ENCODE results near the gene PRDM16. TPM values are rescaled to one million over a fixed set of nuclear protein-coding genes. Genes with fewer than 3 reads are reported as not detected.

The PRDM16 gene
- polyA plus RNA-seq, 3 donors: not detected

GRCh38 chr1:3322450-3323020 is 253.5 kb downstream of the PRDM16 start:
- intact Hi-C loops (cut with micrococcal nuclease): loop anchor here in 1 of 2 donors (5.0 kb wide), 1 partner anchor 310 kb away; no protein-coding TSS in a partner anchor
- Mint-ChIP-seq H3K4me3 (peak overlapping the region in 1 of 2 donors; percentile 15), H3K9me3 (no peaks in the 10 kb centered on the region), H3K27ac (peak overlapping the region in 1 of 7 donors; percentile 28), H3K4me1 (no peaks in the 10 kb centered on the region), H3K36me3 (no peaks in the 10 kb centered on the region), H3K27me3 (ENCODE audit: low read depth in 3 of 3) (peaks cover 9 to 18% (median 10%) of the 10 kb centered on the region in 3 donors)
- DNase-seq: no peak
- Histone ChIP-seq H3K27me3 (ENCODE audit: control insufficient read depth in 2 of 2, insufficient read depth in 2 of 2, low read length in 2 of 2) (peaks cover 0 to 9% of the 10 kb centered on the region in 2 donors), H3K9ac (ENCODE audit: insufficient read depth, low read length, poor library complexity, severe bottlenecking) (no peak overlapping the region), H3K36me3 (replicated peaks in 1 of 2; ENCODE audit: control insufficient read depth in 1 of 2, insufficient read depth in 2 of 2, low read length in 2 of 2) (no peaks in the 10 kb centered on the region), H3K79me2 (ENCODE audit: insufficient read depth, low read length) (no peaks in the 10 kb centered on the region), H3K4me3 (replicated peaks in 1 of 3; ENCODE audit: low read depth in 2 of 3, low read length in 3 of 3) (no peak overlapping the region), H3K27ac (ENCODE audit: low read depth in 1 of 2, low read length in 2 of 2) (no peak overlapping the region), H2AFZ (ENCODE audit: insufficient read depth, low read depth, low read length, poor library complexity, severe bottlenecking) (no peak overlapping the region), H3K4me2 (replicated peaks; ENCODE audit: extremely low read depth, low read length, poor library complexity, severe bottlenecking) (no peak overlapping the region), H4K20me1 (ENCODE audit: insufficient read depth, low read length) (no peaks in the 10 kb centered on the region), H3K9me3 (replicated peaks in 1 of 2; ENCODE audit: control insufficient read depth in 1 of 2, insufficient read depth in 1 of 2, low read length in 2 of 2) (no peaks in the 10 kb centered on the region), H3K4me1 (ENCODE audit: control insufficient read depth in 1 of 2, insufficient read depth in 2 of 2, low read length in 2 of 2) (no peaks in the 10 kb centered on the region)
- TF ChIP-seq, protein P1, sequence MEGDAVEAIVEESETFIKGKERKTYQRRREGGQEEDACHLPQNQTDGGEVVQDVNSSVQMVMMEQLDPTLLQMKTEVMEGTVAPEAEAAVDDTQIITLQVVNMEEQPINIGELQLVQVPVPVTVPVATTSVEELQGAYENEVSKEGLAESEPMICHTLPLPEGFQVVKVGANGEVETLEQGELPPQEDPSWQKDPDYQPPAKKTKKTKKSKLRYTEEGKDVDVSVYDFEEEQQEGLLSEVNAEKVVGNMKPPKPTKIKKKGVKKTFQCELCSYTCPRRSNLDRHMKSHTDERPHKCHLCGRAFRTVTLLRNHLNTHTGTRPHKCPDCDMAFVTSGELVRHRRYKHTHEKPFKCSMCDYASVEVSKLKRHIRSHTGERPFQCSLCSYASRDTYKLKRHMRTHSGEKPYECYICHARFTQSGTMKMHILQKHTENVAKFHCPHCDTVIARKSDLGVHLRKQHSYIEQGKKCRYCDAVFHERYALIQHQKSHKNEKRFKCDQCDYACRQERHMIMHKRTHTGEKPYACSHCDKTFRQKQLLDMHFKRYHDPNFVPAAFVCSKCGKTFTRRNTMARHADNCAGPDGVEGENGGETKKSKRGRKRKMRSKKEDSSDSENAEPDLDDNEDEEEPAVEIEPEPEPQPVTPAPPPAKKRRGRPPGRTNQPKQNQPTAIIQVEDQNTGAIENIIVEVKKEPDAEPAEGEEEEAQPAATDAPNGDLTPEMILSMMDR (IDR thresholded peaks at IDR 0.05): no peak
- WGBS (ENCODE audit: insufficient coverage): 74% methylated on average over 11 of the region's 17 CpGs

DNA sequence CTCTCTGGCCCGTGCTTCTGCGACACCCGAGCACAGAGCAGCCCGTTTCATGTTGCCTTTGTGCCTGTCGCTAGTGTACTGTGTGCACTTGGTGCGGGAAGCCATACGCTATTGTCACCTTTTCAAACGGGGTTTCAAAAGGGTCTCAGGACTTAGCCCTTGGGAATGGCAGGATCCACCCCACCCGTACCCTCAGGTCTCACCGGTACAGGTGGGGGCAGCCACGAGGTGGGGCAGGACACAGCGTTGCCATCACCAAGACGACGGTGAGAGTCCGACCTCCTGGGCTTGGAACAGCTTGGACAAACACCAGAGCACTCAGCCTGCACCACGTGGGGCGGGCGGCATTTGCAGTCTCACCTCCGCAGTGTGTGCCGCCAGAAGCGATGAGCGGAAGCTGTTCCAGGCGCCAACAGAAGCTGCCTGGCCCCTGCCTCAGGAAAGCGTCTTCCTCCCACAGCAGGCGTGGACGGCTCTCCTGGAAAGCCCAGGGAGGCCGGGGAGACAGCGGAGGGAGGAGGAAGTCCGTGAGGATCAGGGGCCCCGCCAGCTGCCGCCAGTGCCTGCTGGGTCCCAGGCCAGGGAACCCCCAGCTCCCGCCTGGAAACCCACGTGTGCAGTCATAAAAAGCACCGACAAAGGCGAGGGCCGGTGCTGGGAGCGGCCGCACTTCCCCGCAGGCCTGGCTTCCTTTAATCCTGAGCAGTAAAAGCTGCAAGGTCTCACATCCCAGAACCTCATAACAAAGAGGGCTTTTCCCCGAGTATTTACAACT is 254.2 kb downstream of the PRDM16 start:
- intact Hi-C loops (cut with micrococcal nuclease): loop anchor here in 1 of 2 donors (5.0 kb wide), 1 partner anchor 311 kb away; no protein-coding TSS in a partner anchor

More for the DNA sequence above, 254.2 kb downstream of the PRDM16 start:
- H3K36me3 ChIP-seq (replicated peaks in 1 of 2; ENCODE audit: control insufficient read depth in 1 of 2, insufficient read depth in 2 of 2, low read length in 2 of 2): no peaks in the 10 kb centered on the region
- TF ChIP-seq, protein P1 (IDR thresholded peaks at IDR 0.05): no peak
- H3K4me1 Mint-ChIP-seq: no peaks in the 10 kb centered on the region
- H3K4me3 Mint-ChIP-seq: peak overlapping the region in 1 of 2 donors; percentile 15
- 34% methylated on average over 39 of the region's 40 CpGs for WGBS (ENCODE audit: insufficient coverage)
- H3K27me3 Mint-ChIP-seq (ENCODE audit: low read depth in 3 of 3): peaks cover 9 to 18% (median 10%) of the 10 kb centered on the region in 3 donors
- H4K20me1 ChIP-seq (ENCODE audit: insufficient read depth, low read length): no peaks in the 10 kb centered on the region
- H3K9me3 Mint-ChIP-seq: no peaks in the 10 kb centered on the region
- no peaks in the 10 kb centered on the region for H3K4me1 ChIP-seq (ENCODE audit: control insufficient read depth in 1 of 2, insufficient read depth in 2 of 2, low read length in 2 of 2)
- H2AFZ ChIP-seq (ENCODE audit: insufficient read depth, low read depth, low read length, poor library complexity, severe bottlenecking): no peak overlapping the region
- H3K79me2 ChIP-seq (ENCODE audit: insufficient read depth, low read length): no peaks in the 10 kb centered on the region
- H3K36me3 Mint-ChIP-seq: no peaks in the 10 kb centered on the region
- peaks cover 0 to 9% of the 10 kb centered on the region in 2 donors for H3K27me3 ChIP-seq (ENCODE audit: control insufficient read depth in 2 of 2, insufficient read depth in 2 of 2, low read length in 2 of 2)
- H3K4me3 ChIP-seq (replicated peaks in 1 of 3; ENCODE audit: low read depth in 2 of 3, low read length in 3 of 3): no peak overlapping the region
- DNase-seq: no peak
- H3K27ac ChIP-seq (ENCODE audit: low read depth in 1 of 2, low read length in 2 of 2): no peak overlapping the region
- H3K4me2 ChIP-seq (replicated peaks; ENCODE audit: extremely low read depth, low read length, poor library complexity, severe bottlenecking): no peak overlapping the region
- H3K27ac Mint-ChIP-seq: peak overlapping the region in 1 of 7 donors; percentile 28
- no peaks in the 10 kb centered on the region for H3K9me3 ChIP-seq (replicated peaks in 1 of 2; ENCODE audit: control insufficient read depth in 1 of 2, insufficient read depth in 1 of 2, low read length in 2 of 2)
- no peak overlapping the region for H3K9ac ChIP-seq (ENCODE audit: insufficient read depth, low read length, poor library complexity, severe bottlenecking)

All from CD14-positive monocyte (primary cell).